Neural cell (in vitro differentiated cells): ENCODE data around the gene CAPN10. TPM values are rescaled to one million over a fixed set of nuclear protein-coding genes. Genes with fewer than 3 reads are reported as not detected.

Experiments
- H2AFZ ChIP-seq: fragments of 200-600, 300-800 bp; sonication (generic), shearing (Covaris generic); 2 replicates; pipeline ENCODE4 v1.6.0; 2014; ENCODE audit warnings: low read depth, mild to moderate bottlenecking, antibody characterized with exemption, low read length, moderate library complexity
- H3F3A ChIP-seq: fragments of 200-600 bp; shearing (Covaris generic); 2 replicates; pipeline ENCODE4 v1.6.1; 2016; ENCODE audit warnings: mild to moderate bottlenecking, moderate library complexity, mixed read lengths, antibody characterized with exemption, low read length; ENCODE audit not compliant: insufficient read depth, poor library complexity, severe bottlenecking
- H3K27ac ChIP-seq: fragments of 200-600, 300-800 bp; sonication (generic), shearing (Covaris generic); 2 replicates; pipeline ENCODE4 v1.5.1; 2014; ENCODE audit warnings: mild to moderate bottlenecking, low read length, moderate library complexity
- H3K27me3 ChIP-seq: fragments of 300-800, 200-600 bp; sonication (generic), shearing (Covaris generic); 2 replicates; pipeline ENCODE4 v1.6.0; 2014; ENCODE audit warnings: mild to moderate bottlenecking, low read depth, low read length, moderate library complexity; ENCODE audit not compliant: insufficient read depth
- H3K36me3 ChIP-seq: fragments of 300-800, 200-600 bp; sonication (generic), shearing (Covaris generic); 2 replicates; pipeline ENCODE4 v1.5.1; 2014; ENCODE audit warnings: mild to moderate bottlenecking, antibody characterized with exemption, low read length, moderate library complexity; ENCODE audit not compliant: insufficient read depth
- H3K4me2 ChIP-seq: fragments of 300-800, 200-600 bp; sonication (generic), shearing (Covaris generic); 2 replicates; pipeline ENCODE4 v1.6.0; 2014; ENCODE audit warnings: mild to moderate bottlenecking, low read length
- H3K4me3 ChIP-seq: fragments of 300-800, 200-600 bp; sonication (generic), shearing (Covaris generic); 2 replicates; pipeline ENCODE4 v1.5.1; 2014; ENCODE audit warnings: mild to moderate bottlenecking, low read length, moderate library complexity
- H3K79me2 ChIP-seq: fragments of 200-600 bp; shearing (Covaris generic); replicated peaks from 2 replicates; pipeline ENCODE4 v1.6.0; 2014; ENCODE audit warnings: mild to moderate bottlenecking, low read length, moderate library complexity; ENCODE audit not compliant: insufficient read depth
- H3K9ac ChIP-seq: fragments of 300-800, 200-600 bp; sonication (generic), shearing (Covaris generic); 2 replicates; pipeline ENCODE4 v1.6.1; 2016; ENCODE audit warnings: mild to moderate bottlenecking, low read length, mixed read lengths
- H3K9me2 ChIP-seq: fragments of 200-600 bp; shearing (Covaris generic); 2 replicates; pipeline ENCODE4 v1.6.1; 2016; ENCODE audit warnings: mild to moderate bottlenecking, low read length, mixed read lengths; ENCODE audit not compliant: insufficient read depth
- H3K9me3 ChIP-seq: fragments of 200-600, 300-800 bp; sonication (generic), shearing (Covaris generic); 2 replicates; pipeline ENCODE4 v1.6.1; 2016; ENCODE audit warnings: mild to moderate bottlenecking, mixed run types, low read length, moderate library complexity, mixed read lengths
- H4K20me1 ChIP-seq: fragments of 200-600 bp; shearing (Covaris generic); 2 replicates; pipeline ENCODE4 v1.6.1; 2016; ENCODE audit warnings: mild to moderate bottlenecking, mixed run types; ENCODE audit not compliant: insufficient read depth
- EP300 ChIP-seq: fragments of 450-650 bp; conservative IDR thresholded peaks from 2 replicates; pipeline ENCODE4 v1.6.1; 2014; ENCODE audit warnings: antibody characterized with exemption, mild to moderate bottlenecking, moderate library complexity; ENCODE audit not compliant: poor library complexity, severe bottlenecking
- EZH2 ChIP-seq: fragments of 200-600, 300-800 bp; shearing (Covaris generic), sonication (generic); IDR thresholded peaks from 2 replicates; pipeline ENCODE4 v1.6.1; 2014; ENCODE audit warnings: antibody characterized with exemption, low read length, borderline replicate concordance, mild to moderate bottlenecking; ENCODE audit not compliant: insufficient read depth, poor library complexity, severe bottlenecking
- MXI1 ChIP-seq: fragments of 450-650 bp; conservative IDR thresholded peaks from 2 replicates; pipeline ENCODE4 v1.6.1; 2014; ENCODE audit warnings: antibody characterized with exemption, mild to moderate bottlenecking; ENCODE audit not compliant: poor library complexity, severe bottlenecking
- POLR2AphosphoS5 ChIP-seq: IDR thresholded peaks from 2 replicates; pipeline ENCODE4 v1.6.1; 2012
- RAD21 ChIP-seq: fragments of 450-650 bp; conservative IDR thresholded peaks from 2 replicates; pipeline ENCODE4 v1.6.1; 2014; ENCODE audit warnings: antibody characterized with exemption, mild to moderate bottlenecking, moderate library complexity
- SMC3 ChIP-seq: fragments of 450-650 bp; conservative IDR thresholded peaks from 2 replicates; pipeline ENCODE4 v1.6.1; 2014; ENCODE audit warnings: antibody characterized with exemption, mild to moderate bottlenecking, moderate library complexity; ENCODE audit not compliant: poor library complexity
- TAF1 ChIP-seq: IDR thresholded peaks from 2 replicates; pipeline ENCODE4 v1.6.1; 2012; ENCODE audit warnings: low read depth
- polyA plus RNA-seq: library from polyadenylated mRNA; depleted of rRNA; stranded (reverse); fragments of >200 nt; gene quantifications from 2 replicates; pipeline ENCODE4 v1.2.3, GENCODE V29; 2014
- TF ChIP-seq, protein P1 (sequence below): fragments of 450-650 bp; IDR thresholded peaks from 2 replicates; pipeline ENCODE4 v1.5.1; 2014; ENCODE audit warnings: antibody characterized with exemption, mild to moderate bottlenecking, moderate library complexity; ENCODE audit not compliant: poor library complexity, severe bottlenecking
- TF ChIP-seq, protein P2 (sequence below): IDR thresholded peaks from 2 replicates; pipeline ENCODE4 v1.6.1; 2012; ENCODE audit warnings: borderline replicate concordance

Gene CAPN10
- polyA plus RNA-seq, 1 donor from 2014 or later: 120 TPM

- TF ChIP-seq, protein P1, sequence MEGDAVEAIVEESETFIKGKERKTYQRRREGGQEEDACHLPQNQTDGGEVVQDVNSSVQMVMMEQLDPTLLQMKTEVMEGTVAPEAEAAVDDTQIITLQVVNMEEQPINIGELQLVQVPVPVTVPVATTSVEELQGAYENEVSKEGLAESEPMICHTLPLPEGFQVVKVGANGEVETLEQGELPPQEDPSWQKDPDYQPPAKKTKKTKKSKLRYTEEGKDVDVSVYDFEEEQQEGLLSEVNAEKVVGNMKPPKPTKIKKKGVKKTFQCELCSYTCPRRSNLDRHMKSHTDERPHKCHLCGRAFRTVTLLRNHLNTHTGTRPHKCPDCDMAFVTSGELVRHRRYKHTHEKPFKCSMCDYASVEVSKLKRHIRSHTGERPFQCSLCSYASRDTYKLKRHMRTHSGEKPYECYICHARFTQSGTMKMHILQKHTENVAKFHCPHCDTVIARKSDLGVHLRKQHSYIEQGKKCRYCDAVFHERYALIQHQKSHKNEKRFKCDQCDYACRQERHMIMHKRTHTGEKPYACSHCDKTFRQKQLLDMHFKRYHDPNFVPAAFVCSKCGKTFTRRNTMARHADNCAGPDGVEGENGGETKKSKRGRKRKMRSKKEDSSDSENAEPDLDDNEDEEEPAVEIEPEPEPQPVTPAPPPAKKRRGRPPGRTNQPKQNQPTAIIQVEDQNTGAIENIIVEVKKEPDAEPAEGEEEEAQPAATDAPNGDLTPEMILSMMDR: no peak
- TF ChIP-seq TAF1: no peak
- no peak for TF ChIP-seq EZH2
- TF ChIP-seq MXI1: no peak
- TF ChIP-seq RAD21: no peak
- no peak for TF ChIP-seq SMC3
- no peak for TF ChIP-seq EP300
- no peak for TF ChIP-seq POLR2AphosphoS5
- TF ChIP-seq, protein P2, sequence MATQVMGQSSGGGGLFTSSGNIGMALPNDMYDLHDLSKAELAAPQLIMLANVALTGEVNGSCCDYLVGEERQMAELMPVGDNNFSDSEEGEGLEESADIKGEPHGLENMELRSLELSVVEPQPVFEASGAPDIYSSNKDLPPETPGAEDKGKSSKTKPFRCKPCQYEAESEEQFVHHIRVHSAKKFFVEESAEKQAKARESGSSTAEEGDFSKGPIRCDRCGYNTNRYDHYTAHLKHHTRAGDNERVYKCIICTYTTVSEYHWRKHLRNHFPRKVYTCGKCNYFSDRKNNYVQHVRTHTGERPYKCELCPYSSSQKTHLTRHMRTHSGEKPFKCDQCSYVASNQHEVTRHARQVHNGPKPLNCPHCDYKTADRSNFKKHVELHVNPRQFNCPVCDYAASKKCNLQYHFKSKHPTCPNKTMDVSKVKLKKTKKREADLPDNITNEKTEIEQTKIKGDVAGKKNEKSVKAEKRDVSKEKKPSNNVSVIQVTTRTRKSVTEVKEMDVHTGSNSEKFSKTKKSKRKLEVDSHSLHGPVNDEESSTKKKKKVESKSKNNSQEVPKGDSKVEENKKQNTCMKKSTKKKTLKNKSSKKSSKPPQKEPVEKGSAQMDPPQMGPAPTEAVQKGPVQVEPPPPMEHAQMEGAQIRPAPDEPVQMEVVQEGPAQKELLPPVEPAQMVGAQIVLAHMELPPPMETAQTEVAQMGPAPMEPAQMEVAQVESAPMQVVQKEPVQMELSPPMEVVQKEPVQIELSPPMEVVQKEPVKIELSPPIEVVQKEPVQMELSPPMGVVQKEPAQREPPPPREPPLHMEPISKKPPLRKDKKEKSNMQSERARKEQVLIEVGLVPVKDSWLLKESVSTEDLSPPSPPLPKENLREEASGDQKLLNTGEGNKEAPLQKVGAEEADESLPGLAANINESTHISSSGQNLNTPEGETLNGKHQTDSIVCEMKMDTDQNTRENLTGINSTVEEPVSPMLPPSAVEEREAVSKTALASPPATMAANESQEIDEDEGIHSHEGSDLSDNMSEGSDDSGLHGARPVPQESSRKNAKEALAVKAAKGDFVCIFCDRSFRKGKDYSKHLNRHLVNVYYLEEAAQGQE: no peak
- Histone ChIP-seq H3K4me2 (no peak overlapping the region), H3K27ac (no peak overlapping the region), H3K79me2 (peaks cover 6% of the 10 kb centered on the region), H3K36me3 (no peaks in the 10 kb centered on the region), H3K27me3 (no peaks in the 10 kb centered on the region), H3K4me3 (peak overlapping the region; percentile 81), H4K20me1 (no peaks in the 10 kb centered on the region), H2AFZ (no peak overlapping the region), H3K9ac (no peak overlapping the region), H3K9me2 (no peaks in the 10 kb centered on the region), H3K9me3 (no peaks in the 10 kb centered on the region), H3F3A (peaks cover 3% of the 10 kb centered on the region)
Measured at GRCh38 chr2:240570531-240571313, 15.8 kb upstream of the CAPN10 start.

DNA sequence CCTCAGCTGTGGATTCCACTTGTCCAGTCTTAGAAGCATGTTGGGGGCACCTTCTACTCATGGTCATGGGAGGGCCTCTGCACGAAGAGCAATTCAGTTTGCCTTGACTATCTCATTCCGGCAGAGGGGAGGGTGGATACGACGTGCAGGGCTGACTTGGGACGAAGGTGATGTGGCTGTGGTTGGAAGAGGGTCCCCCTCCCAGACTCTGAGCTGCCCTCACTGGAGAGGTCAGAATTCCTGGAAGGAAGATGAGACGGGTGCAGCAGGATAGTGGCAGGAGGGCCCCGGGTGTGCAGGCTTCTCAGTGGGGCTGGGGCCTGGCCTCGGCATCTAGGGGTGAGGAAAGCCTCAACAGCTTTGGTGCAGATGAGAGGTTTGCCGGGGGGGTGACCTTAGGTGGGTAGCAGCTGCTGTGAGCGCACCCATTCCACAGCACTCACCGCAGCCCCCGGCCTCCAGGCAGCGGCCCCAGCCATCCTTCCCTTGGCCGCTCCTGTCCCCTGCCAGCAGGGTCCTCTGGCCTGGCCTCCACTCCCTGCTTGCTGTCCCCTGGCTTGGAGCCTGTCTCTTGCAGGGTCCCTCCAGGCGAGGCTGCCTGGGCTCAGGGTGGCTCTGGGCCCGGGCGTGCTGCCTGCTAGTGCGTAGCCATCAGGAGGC lies 15.1 kb upstream of the CAPN10 start:
- Histone ChIP-seq H3F3A (peaks cover 3% of the 10 kb centered on the region), H4K20me1 (no peaks in the 10 kb centered on the region), H3K9me2 (no peaks in the 10 kb centered on the region), H3K79me2 (peaks cover 6% of the 10 kb centered on the region), H3K27me3 (no peaks in the 10 kb centered on the region), H3K9me3 (no peaks in the 10 kb centered on the region), H2AFZ (no peak overlapping the region), H3K27ac (no peak overlapping the region), H3K9ac (no peak overlapping the region), H3K4me2 (no peak overlapping the region), H3K4me3 (no peak overlapping the region), H3K36me3 (no peaks in the 10 kb centered on the region)
- TF ChIP-seq MXI1 (no peak), TAF1 (no peak), RAD21 (no peak), EZH2 (no peak), EP300 (no peak), POLR2AphosphoS5 (no peak), SMC3 (no peak)
- TF ChIP-seq, protein P1: no peak
- TF ChIP-seq, protein P2: no peak
